ENCODE data around the gene OR10A5.
"Not testable (repeated sequence)": the region's sequence is repeated elsewhere in the genome, so short reads cannot be mapped to it uniquely, and the experiment has no call there.

The OR10A5 gene

GRCh38 chr11:6845383-6845782 is at the start of gene OR10A5:
TSS of gene OR10A5 (plus strand) at chr11:6845683. CDS start at chr11:6845683, 0 bp downstream.
- DNase-seq, result no peak

GRCh38 chr11:6799402-6799801 is 46.1 kb upstream of the OR10A5 start, which contains the start of gene OR6A2:
TSS of gene OR6A2 (minus strand) at chr11:6799689. CDS start at chr11:6795708, 3,981 bp downstream.
- no peak for DNase-seq

DNA sequence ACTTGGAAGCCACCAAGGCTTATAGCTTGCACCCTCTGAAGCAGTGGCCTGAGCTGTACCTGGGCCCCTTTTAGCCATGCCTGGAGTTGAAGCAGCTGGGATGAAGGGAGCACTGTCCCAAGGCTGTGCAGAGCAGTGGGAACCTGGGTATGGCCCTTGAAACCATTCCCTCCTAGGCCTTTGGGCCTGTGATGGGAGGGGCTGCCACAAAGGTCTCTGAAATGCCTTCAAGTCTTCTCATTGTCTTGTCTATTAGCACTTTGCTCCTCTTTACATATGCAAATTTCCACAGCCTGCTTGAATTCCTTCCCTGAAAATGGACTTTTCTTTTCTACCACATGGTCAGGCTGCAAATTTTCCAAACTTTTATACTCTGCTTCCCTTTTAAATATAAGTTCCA is 44.4 kb upstream of the OR10A5 start:
- not testable (repeated sequence) for DNase-seq

- DNase-seq, result no peak
Measured at GRCh38 chr11:6812390-6813005, 33.0 kb upstream of the OR10A5 start.

- DNase-seq, result no peak
Measured at GRCh38 chr11:6813656-6814055, 31.8 kb upstream of the OR10A5 start.

DNA sequence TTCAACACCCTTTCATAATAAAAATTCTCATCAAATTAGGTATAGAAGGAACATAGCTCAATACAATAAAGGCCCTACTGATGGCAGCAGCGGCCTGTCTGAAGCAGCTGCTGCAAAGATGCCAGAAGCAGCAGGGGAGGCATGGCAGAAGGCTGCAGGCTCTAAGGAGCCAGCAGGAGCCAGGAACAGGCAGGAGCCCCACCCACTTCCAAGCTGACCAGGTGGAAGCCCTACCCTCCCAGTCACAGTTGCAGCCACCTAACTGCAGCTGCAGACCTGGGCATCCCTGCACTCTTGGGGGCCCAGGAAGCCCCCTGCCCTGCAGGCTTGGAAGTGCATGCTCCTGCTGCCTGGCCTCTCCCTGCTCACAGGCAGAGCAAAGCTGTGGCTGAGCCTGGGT is 27.8 kb upstream of the OR10A5 start:
- DNase-seq, result no peak

DNA sequence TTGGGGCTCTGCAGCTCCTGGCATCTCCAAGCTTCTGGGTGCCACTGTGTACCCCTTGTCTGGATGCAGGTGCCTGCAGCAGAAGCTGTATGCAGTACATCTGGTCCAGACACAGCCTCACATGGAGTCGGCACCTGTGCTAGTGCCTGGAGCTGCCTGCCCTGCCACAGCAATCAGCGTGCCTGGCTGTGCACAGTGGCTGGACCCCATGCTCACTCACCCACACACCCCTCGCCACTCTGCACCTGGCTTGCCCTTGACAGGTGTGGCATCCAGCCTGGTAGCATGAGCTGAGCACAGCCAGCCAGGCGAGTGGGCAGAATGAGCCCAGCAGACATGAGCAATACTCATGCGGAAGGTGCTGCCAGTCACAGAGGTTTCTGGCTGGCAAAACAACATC is 26.5 kb upstream of the OR10A5 start:
- DNase-seq, result no peak

DNA sequence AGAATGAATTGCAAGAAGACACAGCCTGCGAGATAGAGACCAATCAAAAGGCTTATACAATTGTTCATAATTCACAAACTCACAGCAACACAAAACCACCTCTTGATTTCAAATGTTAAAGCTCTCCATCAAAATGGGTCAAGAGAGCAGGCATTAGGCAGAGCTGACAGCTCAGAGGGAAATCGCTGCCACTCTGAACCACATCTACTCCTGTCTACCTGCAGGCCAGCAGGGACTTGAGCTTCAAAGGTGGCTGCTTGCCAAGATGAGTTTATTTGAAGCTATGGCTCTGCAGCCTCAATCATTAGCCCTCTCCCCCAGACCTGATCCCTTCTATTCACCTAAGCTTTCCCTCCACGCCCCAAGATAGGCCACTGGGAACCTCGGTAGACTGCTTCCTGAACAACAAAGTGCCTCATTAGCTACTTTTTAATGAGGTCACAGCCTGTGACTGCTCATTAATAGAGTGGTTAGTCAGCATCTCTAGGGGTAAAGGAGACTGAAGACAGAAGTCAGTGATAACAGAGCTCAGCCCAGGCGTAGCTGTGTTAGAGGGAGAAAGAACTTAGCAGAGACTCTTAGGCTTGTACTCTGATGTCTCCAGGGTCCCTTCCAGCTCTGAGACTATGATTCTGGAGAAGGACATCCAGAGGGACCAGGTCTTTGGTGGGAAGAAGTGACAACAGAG is 21.2 kb upstream of the OR10A5 start:
- DNase-seq, result no peak

DNA sequence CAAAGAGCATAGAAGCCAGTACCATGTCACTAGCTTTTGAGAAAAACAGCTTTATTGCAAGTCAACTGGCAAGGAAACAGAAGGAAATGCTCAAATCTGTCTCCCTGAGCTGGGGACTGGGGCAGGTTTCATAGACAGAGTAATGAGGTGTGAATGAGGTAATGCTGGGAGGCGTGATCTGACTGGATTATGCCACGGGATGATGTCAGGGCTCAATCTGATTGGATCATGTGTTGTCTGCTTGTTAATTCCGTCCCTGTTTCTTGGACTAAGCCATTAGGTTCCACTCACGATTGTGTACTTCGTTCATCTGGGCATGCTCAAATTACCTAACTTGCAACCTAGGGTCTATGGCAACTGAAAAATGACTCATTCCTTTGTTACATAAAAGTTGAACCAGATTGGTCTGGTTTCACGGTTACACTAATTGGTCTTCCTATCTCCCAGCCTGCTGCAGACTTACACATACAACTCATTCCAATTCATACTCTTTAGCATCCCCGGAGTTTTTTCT is 20.2 kb upstream of the OR10A5 start:
- no peak for DNase-seq

GRCh38 chr11:6828103-6828502 is 17.4 kb upstream of the OR10A5 start:
- no peak for DNase-seq

DNA sequence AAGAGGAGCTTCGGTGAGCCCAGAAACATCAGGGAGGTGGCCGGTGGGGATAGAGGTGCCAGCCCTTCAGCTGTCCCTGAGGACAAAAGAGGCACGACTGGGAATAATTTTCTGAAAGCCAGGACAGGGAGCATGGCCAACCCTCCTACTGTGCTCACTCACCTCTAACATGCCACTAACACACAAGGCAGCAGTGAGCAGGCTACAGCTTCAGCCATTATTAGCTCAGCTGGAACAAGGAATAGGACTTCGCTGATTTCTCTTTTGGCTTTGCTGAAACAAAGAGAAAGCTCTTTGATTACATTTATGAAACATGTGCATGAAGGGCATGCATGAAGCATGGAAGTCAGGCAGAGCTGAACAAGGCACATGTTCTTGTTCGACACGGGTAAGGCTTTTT is 12.1 kb upstream of the OR10A5 start:
- no peak for DNase-seq

DNA sequence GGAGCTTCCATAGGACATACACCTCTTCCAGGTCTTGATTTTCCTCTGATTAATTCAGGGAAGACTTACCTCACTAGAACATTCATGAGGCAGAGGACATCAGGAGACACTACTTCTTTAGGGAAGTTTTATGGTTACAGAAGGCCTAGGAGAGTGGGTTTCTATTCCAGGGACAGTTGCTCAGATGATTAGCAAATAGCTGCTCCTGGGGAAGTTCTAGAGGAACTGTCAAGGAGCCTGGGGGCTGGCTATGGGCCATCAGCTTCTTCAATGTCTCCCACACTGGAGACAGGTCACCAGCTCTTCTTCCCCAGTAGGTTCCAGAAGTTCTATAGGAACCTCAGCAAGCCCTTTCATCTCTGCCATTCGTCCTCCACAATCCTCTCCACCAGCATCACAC is 11.5 kb upstream of the OR10A5 start:
- no peak for DNase-seq

DNA sequence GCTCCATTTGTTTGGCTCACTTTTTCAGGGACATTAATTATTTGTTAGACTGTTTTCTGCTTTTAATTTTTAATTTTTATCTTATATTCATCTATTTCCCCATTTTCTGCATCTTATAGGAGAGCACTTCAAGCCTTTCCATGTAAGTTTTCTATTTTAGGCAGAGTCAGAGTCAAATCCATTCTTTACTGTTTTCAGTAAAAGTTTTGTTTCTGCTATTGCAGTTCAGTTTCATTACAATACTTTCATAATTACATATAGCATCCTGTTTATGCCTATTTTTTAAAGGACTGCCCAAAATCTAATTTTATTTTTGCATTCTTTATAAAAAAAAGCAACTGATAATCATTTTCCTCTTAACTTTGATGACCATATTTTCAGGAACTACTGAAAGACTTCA is 3.8 kb upstream of the OR10A5 start:
- DNase-seq, result no peak

- DNase-seq, result no peak
Measured at GRCh38 chr11:6843670-6844069, 1.8 kb upstream of the OR10A5 start.

GRCh38 chr11:6844356-6844755 is 1.1 kb upstream of the OR10A5 start:
- no peak for DNase-seq

DNA sequence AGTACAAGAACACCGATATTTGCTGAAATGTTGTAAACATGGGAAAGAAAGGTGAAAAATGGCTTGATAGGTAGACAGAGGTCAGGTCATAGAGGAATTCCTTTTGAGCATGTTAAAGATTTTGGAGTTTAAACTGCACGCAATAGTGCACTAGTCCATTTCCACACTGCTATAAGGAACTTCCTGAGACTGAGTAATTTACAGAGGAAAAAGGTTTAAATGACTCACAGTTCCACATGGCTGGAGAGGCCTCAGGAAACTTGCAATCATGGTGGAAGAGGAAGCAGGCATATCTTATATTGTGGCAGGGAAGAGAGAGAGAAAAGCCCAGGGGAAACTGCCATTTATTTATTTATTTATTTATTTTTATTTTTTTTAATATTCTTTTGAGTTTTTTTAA is 5.0 kb downstream of the OR10A5 start:
- no peak for DNase-seq

GRCh38 chr11:6854801-6855200 is 9.3 kb downstream of the OR10A5 start:
- not testable (repeated sequence) for DNase-seq

- no peak for DNase-seq
Measured at GRCh38 chr11:6855971-6856541, 10.6 kb downstream of the OR10A5 start.

DNA sequence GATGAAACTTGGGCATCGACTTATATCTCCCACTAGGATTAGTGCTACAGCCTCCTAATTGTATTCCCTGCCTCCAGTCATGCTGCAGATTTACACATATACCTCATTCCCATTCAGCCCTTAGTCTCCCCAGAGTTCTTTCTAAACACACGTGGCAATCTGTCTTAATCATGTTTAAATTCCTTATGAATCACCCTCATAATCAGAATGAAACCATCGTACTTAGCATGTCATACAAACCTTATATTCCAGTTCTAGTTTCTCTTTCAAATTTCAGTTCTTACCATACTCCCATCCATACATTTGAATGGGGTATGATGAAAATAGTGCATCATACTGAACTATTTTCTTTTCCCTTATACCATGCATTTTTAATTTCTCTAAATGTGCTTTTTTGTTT is 11.4 kb downstream of the OR10A5 start:
- DNase-seq, result no peak

- no peak for DNase-seq
Measured at GRCh38 chr11:6862961-6863360, 17.5 kb downstream of the OR10A5 start, which contains the start of gene OR10A2. TSS of gene OR10A2 (plus strand) at chr11:6863057. CDS start at chr11:6869755, 6,698 bp downstream.

- DNase-seq, result no peak
Measured at GRCh38 chr11:6864438-6864837, 19.0 kb downstream of the OR10A5 start.

GRCh38 chr11:6871278-6871677 is 25.8 kb downstream of the OR10A5 start:
- DNase-seq, result no peak

DNA sequence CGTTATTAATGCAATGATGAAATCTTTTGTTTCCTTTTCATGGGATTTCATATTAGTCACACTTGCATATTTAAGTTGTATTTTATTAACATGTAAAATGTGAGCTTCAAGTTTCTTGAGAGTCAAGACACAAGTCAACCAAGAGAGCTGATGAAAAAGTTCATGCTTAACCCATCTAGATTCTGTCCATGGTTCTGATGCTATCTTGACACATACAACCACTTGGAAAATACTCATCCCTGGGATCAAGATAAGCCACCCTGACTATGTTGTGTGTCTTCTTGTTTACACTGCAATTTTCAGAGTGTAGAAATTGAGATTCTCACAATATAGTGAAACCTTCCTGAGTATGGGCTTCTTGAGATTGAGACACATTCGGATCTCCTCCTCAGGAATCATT is 30.3 kb downstream of the OR10A5 start:
- DNase-seq, result no peak

DNA sequence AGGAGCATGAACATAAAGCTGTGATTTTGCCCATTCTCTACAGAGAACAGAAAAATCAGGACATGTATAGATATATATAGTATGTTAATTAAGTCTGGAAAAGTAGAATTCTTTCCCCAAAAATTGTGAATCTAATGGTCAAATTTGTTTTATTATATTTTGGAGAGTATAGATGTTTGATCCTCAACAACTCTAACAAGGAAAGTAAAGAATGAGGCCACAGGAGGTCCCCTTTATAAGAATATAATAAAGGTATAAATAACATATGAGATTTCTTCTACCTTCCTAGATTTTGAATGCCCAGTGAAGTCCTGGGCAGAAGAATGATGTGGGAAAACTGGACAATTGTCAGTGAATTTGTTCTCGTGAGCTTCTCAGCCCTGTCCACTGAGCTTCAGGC is 30.8 kb downstream of the OR10A5 start, which contains the start of gene OR10A4:
OR10A4 (plus strand) TSS at position 301 of the 400 bp plus-strand sequence; CDS start at position 324, 23 bp downstream.
- DNase-seq, result no peak
